ENCODE measurements around the gene ADGRA3. TPM values are rescaled to one million over a fixed set of nuclear protein-coding genes. Genes with fewer than 3 reads are reported as not detected.

ADGRA3 gene
- polyA plus RNA-seq, 1 of the 3 experiments (the other 2 are of a cell fraction) = 11.8 TPM

DNA sequence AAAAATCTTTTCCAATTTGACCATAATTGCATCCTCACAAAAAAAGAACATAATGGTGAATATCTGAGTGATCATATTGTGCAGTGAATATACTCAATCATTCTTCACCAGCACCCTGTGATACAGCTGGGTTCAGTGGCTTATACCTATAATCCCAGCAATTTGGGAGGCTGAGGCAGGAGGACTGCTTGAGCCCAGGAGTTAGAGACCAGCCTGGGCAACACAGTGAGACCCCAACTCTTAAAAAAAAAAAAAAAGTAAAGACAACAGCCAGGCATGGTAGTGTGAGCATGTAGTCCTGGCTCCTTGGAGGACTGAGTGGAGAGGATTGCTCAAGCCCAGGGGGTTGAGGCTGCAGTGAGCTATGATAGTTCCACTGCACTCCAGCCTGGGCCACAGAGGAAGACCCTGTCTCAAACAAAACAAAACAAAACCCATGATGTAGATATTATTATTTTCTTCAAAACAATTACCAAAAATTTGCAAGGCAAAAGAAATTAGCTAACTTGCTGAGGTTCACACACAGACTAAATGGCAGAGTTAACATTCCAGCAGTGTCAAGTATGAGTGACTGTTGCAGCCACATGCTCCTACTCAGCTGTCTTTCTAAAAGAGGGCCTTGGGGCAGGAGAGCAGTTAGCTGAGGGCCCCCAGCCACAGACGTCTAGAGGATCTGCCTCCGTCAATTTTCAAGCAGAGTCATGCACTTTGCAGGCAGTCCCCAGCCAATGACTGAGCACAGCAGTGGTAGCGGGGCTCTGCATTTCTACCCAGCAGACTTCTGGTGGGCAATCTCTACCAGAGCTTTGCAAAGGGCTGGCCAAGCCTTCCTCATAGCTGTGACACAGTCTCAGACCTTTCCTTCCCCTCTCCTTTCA, 33.4 kb downstream of the ADGRA3 start:
- H3K27me3 ChIP-seq (ENCODE audit: insufficient read depth) = no peaks in the 10 kb centered on the region
- no peaks in the 10 kb centered on the region for H3K9me2 ChIP-seq
- POLR2A ChIA-PET = no interaction called here
- H3K9ac ChIP-seq = no peak overlapping the region
- peaks cover 21 to 44% of the 10 kb centered on the region in 2 experiments for H3K4me1 ChIP-seq (ENCODE audit: control insufficient read depth in 1 of 2, insufficient read depth in 2 of 2, low read depth in 1 of 2, low read length in 1 of 2)
- no peak overlapping the region; a peak in 1 of 4 replicates for H3K4me3 ChIP-seq (ENCODE audit: low read depth in 2 of 2, low read length in 1 of 2)
- WGBS (ENCODE audit: low lambda C conversion rate) = 86% methylated on average over 3 of the region's 3 CpGs
- no peaks in the 10 kb centered on the region for H3K9me3 ChIP-seq
- no peak for TF ChIP-seq FOXM1 (IDR thresholded peaks at IDR 0.05; ENCODE audit: low read depth)
- no peak for TF ChIP-seq TEAD4 (IDR thresholded peaks at IDR 0.05; ENCODE audit: borderline replicate concordance, insufficient read depth)
- no peak for TF ChIP-seq RFX5 (IDR thresholded peaks at IDR 0.05; ENCODE audit: low read length)
- TF ChIP-seq EP300 (IDR thresholded peaks at IDR 0.05; ENCODE audit: borderline replicate concordance in 1 of 2, low read depth in 1 of 2, low read length in 1 of 2) = no peak
- CTCF ChIA-PET = interaction anchor here (1.1 kb wide), 1 partner anchor 39 kb away, joined by 3 read pairs; no protein-coding TSS in a partner anchor
- H3K36me3 ChIP-seq (replicated peaks in 1 of 2; ENCODE audit: control insufficient read depth in 1 of 2, insufficient read depth in 2 of 2, low read length in 1 of 2) = no peaks in the 10 kb centered on the region
- no peak overlapping the region for H2AFZ ChIP-seq (ENCODE audit: low read depth)
- no peak overlapping the region for H3K27ac ChIP-seq (ENCODE audit: low read depth in 2 of 2, low read length in 1 of 2)
- H3K79me2 ChIP-seq (ENCODE audit: insufficient read depth) = peaks cover 65% of the 10 kb centered on the region
- H3K4me2 ChIP-seq = no peak overlapping the region
- 0 out of 2 replicates have a peak, but pooled peaks cover 9% of the 10 kb centered on the region for H4K20me1 ChIP-seq (ENCODE audit: insufficient read depth)
- DNase-seq = no peak
- H3F3A ChIP-seq (replicated peaks; ENCODE audit: insufficient read depth) = peaks cover 4% of the 10 kb centered on the region

DNA sequence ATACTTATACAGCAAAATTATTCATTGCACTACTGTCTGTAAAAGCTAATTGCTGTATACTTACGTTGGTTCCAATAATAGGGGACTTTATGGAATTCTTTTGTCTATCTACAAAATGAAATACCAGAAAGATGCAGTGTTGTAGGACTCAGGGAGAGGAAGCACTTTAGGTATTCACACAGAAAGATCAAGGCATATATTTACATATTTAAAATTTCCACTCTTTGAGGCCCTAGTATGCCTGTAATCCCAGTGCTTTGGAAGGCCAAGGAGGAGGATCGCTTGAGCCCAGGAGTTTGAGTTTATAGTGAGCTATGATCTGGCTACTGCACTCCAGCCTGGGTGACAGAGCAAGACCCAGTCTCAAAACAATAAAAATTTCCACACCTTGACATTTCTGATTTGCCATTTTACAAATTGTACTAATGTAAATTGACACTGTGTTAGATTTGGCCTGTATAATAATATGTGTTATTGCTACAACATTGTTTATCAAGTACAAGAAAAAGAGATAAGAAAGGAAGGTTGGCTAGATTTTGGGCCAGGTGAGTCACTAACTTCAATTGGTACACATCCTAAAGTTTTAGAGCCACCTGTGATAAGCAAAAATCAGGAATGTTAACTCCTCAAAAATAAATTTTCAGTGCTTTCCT, 35.1 kb downstream of the ADGRA3 start:
- Histone ChIP-seq H2AFZ (ENCODE audit: low read depth) (no peak overlapping the region), H3K4me3 (ENCODE audit: low read depth in 2 of 2, low read length in 1 of 2) (no peak overlapping the region), H3K79me2 (ENCODE audit: insufficient read depth) (peaks cover 57% of the 10 kb centered on the region), H3K4me2 (no peak overlapping the region), H3K9me2 (no peaks in the 10 kb centered on the region), H3K27ac (ENCODE audit: low read depth in 2 of 2, low read length in 1 of 2) (no peak overlapping the region), H3F3A (replicated peaks; ENCODE audit: insufficient read depth) (no peaks in the 10 kb centered on the region), H3K4me1 (ENCODE audit: control insufficient read depth in 1 of 2, insufficient read depth in 2 of 2, low read depth in 1 of 2, low read length in 1 of 2) (peaks cover 8 to 31% of the 10 kb centered on the region in 2 experiments), H3K9ac (no peak overlapping the region), H3K36me3 (replicated peaks in 1 of 2; ENCODE audit: control insufficient read depth in 1 of 2, insufficient read depth in 2 of 2, low read length in 1 of 2) (no peaks in the 10 kb centered on the region), H4K20me1 (ENCODE audit: insufficient read depth) (0 out of 2 replicates have a peak, but pooled peaks cover 9% of the 10 kb centered on the region), H3K27me3 (ENCODE audit: insufficient read depth) (no peaks in the 10 kb centered on the region), H3K9me3 (no peaks in the 10 kb centered on the region)
- no peak for DNase-seq
- 94% methylated on average over 2 of the region's 2 CpGs for WGBS (ENCODE audit: low lambda C conversion rate)
- ChIA-PET CTCF (no interaction called here), POLR2A (no interaction called here)
- no peak for TF ChIP-seq SMC3 (IDR thresholded peaks at IDR 0.05; ENCODE audit: low read depth, low read length)
- no peak for TF ChIP-seq RFX5 (IDR thresholded peaks at IDR 0.05; ENCODE audit: low read length)
- TF ChIP-seq, protein P1, sequence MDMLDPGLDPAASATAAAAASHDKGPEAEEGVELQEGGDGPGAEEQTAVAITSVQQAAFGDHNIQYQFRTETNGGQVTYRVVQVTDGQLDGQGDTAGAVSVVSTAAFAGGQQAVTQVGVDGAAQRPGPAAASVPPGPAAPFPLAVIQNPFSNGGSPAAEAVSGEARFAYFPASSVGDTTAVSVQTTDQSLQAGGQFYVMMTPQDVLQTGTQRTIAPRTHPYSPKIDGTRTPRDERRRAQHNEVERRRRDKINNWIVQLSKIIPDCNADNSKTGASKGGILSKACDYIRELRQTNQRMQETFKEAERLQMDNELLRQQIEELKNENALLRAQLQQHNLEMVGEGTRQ (IDR thresholded peaks at IDR 0.05; ENCODE audit: borderline replicate concordance, low read depth, low read length) = no peak
- TF ChIP-seq GATA2 (CRISPR knock-in tag; IDR thresholded peaks at IDR 0.05) = no peak
- TF ChIP-seq FOSL2 (IDR thresholded peaks at IDR 0.05; ENCODE audit: borderline replicate concordance, low read depth) = no peak
- no peak for TF ChIP-seq TEAD4 (IDR thresholded peaks at IDR 0.05; ENCODE audit: borderline replicate concordance, insufficient read depth)
- no peak for TF ChIP-seq NFIC (IDR thresholded peaks at IDR 0.05; ENCODE audit: borderline replicate concordance)
- TF ChIP-seq JUND (IDR thresholded peaks at IDR 0.05) = no peak
- TF ChIP-seq, protein P2, sequence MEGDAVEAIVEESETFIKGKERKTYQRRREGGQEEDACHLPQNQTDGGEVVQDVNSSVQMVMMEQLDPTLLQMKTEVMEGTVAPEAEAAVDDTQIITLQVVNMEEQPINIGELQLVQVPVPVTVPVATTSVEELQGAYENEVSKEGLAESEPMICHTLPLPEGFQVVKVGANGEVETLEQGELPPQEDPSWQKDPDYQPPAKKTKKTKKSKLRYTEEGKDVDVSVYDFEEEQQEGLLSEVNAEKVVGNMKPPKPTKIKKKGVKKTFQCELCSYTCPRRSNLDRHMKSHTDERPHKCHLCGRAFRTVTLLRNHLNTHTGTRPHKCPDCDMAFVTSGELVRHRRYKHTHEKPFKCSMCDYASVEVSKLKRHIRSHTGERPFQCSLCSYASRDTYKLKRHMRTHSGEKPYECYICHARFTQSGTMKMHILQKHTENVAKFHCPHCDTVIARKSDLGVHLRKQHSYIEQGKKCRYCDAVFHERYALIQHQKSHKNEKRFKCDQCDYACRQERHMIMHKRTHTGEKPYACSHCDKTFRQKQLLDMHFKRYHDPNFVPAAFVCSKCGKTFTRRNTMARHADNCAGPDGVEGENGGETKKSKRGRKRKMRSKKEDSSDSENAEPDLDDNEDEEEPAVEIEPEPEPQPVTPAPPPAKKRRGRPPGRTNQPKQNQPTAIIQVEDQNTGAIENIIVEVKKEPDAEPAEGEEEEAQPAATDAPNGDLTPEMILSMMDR (IDR thresholded peaks at IDR 0.05) = no peak
- TF ChIP-seq MXI1 (IDR thresholded peaks at IDR 0.05; ENCODE audit: low read depth, low read length) = no peak
- TF ChIP-seq, protein P3, sequence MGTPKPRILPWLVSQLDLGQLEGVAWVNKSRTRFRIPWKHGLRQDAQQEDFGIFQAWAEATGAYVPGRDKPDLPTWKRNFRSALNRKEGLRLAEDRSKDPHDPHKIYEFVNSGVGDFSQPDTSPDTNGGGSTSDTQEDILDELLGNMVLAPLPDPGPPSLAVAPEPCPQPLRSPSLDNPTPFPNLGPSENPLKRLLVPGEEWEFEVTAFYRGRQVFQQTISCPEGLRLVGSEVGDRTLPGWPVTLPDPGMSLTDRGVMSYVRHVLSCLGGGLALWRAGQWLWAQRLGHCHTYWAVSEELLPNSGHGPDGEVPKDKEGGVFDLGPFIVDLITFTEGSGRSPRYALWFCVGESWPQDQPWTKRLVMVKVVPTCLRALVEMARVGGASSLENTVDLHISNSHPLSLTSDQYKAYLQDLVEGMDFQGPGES (IDR thresholded peaks at IDR 0.05; ENCODE audit: low read depth, low read length) = no peak
- no peak for TF ChIP-seq ELF1 (IDR thresholded peaks at IDR 0.05)
- TF ChIP-seq FOXM1 (IDR thresholded peaks at IDR 0.05; ENCODE audit: low read depth) = no peak
- TF ChIP-seq YY1 (IDR thresholded peaks at IDR 0.05; ENCODE audit: low read depth) = no peak
- TF ChIP-seq, protein P4, sequence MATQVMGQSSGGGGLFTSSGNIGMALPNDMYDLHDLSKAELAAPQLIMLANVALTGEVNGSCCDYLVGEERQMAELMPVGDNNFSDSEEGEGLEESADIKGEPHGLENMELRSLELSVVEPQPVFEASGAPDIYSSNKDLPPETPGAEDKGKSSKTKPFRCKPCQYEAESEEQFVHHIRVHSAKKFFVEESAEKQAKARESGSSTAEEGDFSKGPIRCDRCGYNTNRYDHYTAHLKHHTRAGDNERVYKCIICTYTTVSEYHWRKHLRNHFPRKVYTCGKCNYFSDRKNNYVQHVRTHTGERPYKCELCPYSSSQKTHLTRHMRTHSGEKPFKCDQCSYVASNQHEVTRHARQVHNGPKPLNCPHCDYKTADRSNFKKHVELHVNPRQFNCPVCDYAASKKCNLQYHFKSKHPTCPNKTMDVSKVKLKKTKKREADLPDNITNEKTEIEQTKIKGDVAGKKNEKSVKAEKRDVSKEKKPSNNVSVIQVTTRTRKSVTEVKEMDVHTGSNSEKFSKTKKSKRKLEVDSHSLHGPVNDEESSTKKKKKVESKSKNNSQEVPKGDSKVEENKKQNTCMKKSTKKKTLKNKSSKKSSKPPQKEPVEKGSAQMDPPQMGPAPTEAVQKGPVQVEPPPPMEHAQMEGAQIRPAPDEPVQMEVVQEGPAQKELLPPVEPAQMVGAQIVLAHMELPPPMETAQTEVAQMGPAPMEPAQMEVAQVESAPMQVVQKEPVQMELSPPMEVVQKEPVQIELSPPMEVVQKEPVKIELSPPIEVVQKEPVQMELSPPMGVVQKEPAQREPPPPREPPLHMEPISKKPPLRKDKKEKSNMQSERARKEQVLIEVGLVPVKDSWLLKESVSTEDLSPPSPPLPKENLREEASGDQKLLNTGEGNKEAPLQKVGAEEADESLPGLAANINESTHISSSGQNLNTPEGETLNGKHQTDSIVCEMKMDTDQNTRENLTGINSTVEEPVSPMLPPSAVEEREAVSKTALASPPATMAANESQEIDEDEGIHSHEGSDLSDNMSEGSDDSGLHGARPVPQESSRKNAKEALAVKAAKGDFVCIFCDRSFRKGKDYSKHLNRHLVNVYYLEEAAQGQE (IDR thresholded peaks at IDR 0.05; ENCODE audit: low read depth, low read length) = no peak
- no peak for TF ChIP-seq CHD2 (IDR thresholded peaks at IDR 0.05; ENCODE audit: low read length, partially characterized antibody)
